T-helper 1 cell treated with Interleukin-12 subunit alpha and Interleukin-12 subunit beta and Interleukin-4 antibody, amounts not matched to agents 30 ng/mL and 1 ng/mL, for 36 hours (primary cell): Measurements from ENCODE around the gene URAD. TPM values are rescaled to one million over a fixed set of nuclear protein-coding genes. Genes with fewer than 3 reads are reported as not detected.

Experiments
- intact Hi-C: fragments of 100-400 bp; cut with micrococcal nuclease; formaldehyde crosslinking; loops from one replicate; pipeline ENCODE4 v1.15.1; 2024
- total RNA-seq: library from RNA; stranded (reverse); gene quantifications from 2 replicates; pipeline ENCODE4 v1.2.3, GENCODE V29; 2022

URAD gene
- total RNA-seq, 1 donor from 2014 or later, result not detected

GRCh38 chr13:27960362-27961226 is 27.9 kb downstream of the URAD start:
- intact Hi-C loops, result no loop called here

DNA sequence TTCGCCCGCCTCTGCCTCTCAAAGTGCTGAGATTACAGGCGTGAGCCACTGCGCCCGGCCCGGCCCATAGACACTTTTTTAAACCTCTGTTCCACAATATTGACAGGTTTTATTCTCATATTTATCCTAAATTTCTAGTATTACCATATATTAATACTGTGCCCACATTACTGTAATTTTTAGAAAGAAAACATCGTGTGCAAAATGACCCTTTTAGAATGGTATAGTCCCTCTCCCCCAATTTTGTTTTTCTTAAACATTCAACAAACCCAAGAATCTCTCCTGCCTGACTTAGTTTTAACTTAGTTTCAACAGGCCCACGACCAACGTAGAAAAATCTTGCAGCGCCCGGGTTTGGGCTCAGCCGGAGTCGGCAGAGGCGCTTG is 28.5 kb downstream of the URAD start:
- intact Hi-C loops, result no loop called here

- intact Hi-C loops, result no loop called here
Observed at GRCh38 chr13:27956576-27957300, 31.8 kb downstream of the URAD start.

- intact Hi-C loops, result loop anchor here (1.0 to 2.0 kb wide), 2 partner anchors 28 to 36 kb away; partner anchors contain the start of gene PDX1
Observed at GRCh38 chr13:27955014-27955591, 33.4 kb downstream of the URAD start.

DNA sequence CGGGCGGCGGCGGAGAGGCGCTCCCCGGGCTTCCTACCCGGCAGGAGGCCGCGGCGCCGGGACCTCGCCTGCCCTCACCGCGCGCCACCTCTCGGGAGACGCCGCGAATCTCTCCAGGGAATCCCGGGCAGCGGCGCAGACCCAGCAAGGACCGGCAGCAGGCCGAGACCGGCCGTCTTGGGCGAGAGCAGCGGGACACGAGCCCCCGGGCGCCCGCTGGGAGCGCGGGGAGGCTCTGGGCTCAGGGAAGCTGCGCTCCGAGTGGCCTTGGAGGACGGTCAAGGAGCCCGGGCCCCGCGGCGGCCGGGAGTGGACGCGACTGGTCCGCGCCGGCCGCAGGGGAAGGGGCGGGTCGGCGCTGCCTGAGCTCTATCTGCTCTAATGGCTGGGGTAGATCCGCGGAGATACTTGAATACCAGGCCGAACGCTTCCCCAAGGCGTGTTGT is 34.1 kb downstream of the URAD start:
- intact Hi-C loops, result loop anchor here (1.0 to 5.0 kb wide), 3 partner anchors 28 to 592 kb away; no protein-coding TSS in a partner anchor

DNA sequence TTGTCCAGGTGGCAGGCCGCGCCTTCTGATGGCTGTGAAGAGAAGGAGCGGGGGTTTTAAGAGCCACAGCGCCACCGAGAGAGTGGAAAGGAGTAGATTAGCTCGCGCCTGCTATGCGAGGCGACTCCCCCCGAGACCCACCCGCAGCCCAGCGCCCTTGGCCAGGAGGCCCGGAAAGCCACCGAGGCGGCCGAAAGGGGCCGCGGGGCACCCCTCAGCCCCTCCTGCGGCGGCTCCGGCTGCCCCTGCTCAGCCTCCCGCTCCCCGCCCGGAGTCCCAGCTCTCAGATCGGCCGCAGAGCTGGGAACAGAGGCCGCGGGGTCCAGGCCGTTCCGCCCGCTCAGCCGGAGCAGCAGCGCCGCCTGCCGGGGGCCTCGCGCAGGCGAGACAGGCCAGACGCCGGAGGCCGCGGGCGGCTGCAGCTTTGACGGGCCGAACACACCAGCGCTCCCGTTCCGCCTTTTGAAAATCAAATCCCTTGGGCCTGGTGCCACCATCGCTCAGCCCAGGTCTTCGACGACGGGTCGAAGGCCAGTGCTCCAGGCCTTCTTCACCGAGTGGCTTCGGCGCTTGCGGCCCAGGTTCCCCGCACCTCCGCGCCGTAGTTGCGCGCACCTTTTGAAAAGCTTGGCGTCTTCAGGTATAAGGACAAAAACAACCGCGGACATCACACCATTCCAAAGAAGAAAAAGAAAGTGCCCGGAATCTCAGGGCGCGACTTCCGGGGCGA is 34.7 kb downstream of the URAD start:
- intact Hi-C loops, result loop anchor here (1.0 to 5.0 kb wide), 4 partner anchors 27 to 592 kb away; no protein-coding TSS in a partner anchor

DNA sequence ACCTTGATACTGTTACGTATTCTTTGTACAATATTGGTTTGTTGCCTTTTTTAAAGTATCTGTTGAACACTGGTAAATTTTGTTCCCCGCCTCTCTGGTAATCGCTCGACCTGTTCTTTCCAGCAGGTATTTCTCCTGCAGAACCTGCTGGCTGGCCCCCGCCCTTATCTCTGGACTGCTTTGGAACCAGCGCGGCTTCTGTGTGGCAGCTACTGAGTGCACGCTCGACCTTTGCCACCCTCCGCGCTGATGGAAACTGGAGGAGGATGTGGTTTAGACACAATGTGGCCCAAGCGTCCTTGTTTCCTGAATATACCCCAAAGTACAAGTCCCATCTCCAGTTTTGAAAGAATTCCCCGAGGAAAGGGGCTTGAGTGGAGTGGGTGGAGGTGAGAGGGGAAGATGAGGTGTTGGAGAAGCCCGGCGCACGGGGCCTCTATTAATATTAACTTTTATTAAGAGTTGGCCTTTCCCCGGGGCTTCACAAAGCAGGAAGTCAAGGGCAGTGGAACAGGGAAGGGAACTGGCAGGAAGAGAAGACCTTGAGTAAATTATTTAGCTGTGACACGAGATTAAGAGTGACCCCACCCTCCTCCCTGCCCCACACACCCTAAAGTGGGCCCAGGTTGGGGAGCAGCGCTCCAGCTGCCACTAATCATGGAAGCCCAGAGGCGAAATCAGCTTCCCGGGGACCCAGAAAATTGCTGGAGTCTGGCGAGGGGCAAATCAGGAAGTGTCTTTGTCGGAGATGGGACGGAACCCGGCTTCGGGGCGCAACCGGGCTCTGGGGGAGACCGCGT is 35.4 kb downstream of the URAD start:
- intact Hi-C loops, result loop anchor here (1.0 to 5.0 kb wide), 2 partner anchors 86 to 124 kb away; no protein-coding TSS in a partner anchor

- intact Hi-C loops, result no loop called here
Observed at GRCh38 chr13:27942972-27943371, 45.5 kb downstream of the URAD start.

DNA sequence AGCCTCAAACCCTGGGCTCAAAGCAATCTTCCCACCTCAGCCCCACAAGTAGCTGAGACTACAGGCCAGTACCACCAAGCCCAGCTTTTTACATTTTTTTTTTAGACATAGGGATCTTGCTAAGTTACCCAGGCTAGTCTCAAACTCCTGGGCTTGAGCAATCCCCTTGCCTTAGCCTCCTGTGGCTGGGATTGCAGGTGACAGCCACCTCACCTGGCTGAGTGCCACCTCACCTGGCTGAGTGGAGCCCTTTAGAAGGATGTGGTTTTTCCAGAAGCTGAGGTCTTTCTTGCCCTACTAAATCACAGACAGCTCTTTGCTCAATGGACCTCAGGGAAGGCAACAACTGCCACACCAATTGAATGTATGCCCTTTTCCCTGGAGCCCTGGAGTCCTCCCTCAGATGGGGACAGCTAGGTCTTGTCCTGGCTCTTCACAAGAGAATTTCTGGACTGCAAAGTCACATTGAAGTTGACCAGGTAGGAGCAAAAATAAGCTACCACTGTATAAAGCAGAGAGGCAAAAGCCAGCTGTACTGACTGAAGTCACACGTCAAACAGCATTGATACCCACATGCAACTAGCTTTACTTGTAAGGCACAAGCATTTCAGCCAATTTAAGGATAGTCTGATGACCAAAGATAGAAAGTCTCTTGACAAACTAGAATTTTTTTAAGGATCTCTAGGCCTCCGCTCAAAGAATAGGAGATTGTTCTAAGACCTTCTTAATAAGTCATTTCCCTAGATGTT is 54.7 kb downstream of the URAD start:
- intact Hi-C loops, result no loop called here

- intact Hi-C loops, result no loop called here
Observed at GRCh38 chr13:27933118-27933517, 55.4 kb downstream of the URAD start.

GRCh38 chr13:27929868-27930267 is 58.6 kb downstream of the URAD start:
- intact Hi-C loops, result no loop called here

- intact Hi-C loops, result no loop called here
Observed at GRCh38 chr13:27928805-27929753, 59.4 kb downstream of the URAD start.

DNA sequence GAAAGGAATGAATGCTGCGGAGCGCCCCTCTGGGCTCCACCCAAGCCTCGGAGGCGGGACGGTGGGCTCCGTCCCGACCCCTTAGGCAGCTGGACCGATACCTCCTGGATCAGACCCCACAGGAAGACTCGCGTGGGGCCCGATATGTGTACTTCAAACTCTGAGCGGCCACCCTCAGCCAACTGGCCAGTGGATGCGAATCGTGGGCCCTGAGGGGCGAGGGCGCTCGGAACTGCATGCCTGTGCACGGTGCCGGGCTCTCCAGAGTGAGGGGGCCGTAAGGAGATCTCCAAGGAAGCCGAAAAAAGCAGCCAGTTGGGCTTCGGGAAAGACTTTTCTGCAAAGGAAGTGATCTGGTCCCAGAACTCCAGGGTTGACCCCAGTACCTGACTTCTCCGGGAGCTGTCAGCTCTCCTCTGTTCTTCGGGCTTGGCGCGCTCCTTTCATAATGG is 60.1 kb downstream of the URAD start:
- intact Hi-C loops, result no loop called here

Other genes with a start within 250 kb of the URAD start
- gene GSX1, start 196.2 kb downstream of the URAD start, total RNA-seq, result not detected in 2 replicates
- not detected in 2 replicates for gene PDX1, start 68.7 kb downstream of the URAD start, total RNA-seq
- gene CDX2, start 19.4 kb downstream of the URAD start, total RNA-seq, result not detected in 2 replicates
- gene FLT3, start 111.9 kb upstream of the URAD start, total RNA-seq, result not detected in 2 replicates
- 40.1 and 40.8 TPM in 2 replicates for gene PAN3, start 149.9 kb upstream of the URAD start, total RNA-seq